Thyroid gland (tissue), 4 donors: ENCODE data around the gene NT5DC4. TPM values are rescaled to one million over a fixed set of nuclear protein-coding genes. Genes with fewer than 3 reads are reported as not detected.
A peak's percentile ranks its signal among the peaks of the same experiment; 100 is the strongest.

Experiments
- DNase-seq, 2 donors: peaks; one replicate each; pipeline ENCODE4 v3.0.0-alpha.2; 2019
- H3K27ac ChIP-seq, 3 donors: fragments of 200-600 bp; sonication (generic); 1 replicate in 2 of 3; 2 replicates in 1 of 3; pipeline ENCODE4 v1.5.1; 2016 to 2019; ENCODE audit warnings: mild to moderate bottlenecking in 1 of 3, moderate library complexity in 1 of 3
- H3K27me3 ChIP-seq: fragments of 200-600 bp; sonication (generic); one replicate; pipeline ENCODE4 v1.5.1; 2019
- H3K36me3 ChIP-seq, 2 donors: fragments of 200-600 bp; sonication (generic); one replicate each; pipeline ENCODE4 v1.5.1; 2016 to 2019
- H3K4me1 ChIP-seq, 2 donors: fragments of 200-600 bp; sonication (generic); one replicate each; pipeline ENCODE4 v1.5.1; 2017 to 2019
- H3K4me3 ChIP-seq, 3 donors: fragments of 200-600 bp; sonication (generic); replicated peaks in 1 of 3; 1 replicate in 2 of 3; 2 replicates in 1 of 3; pipeline ENCODE4 v1.5.1; 2016; ENCODE audit warnings: mild to moderate bottlenecking in 1 of 3
- H3K9me3 ChIP-seq: fragments of 200-600 bp; sonication (generic); one replicate; pipeline ENCODE4 v1.5.1; 2017
- POLR2A ChIP-seq, 2 donors: fragments of 450-650 bp; IDR thresholded peaks; one replicate each; pipeline ENCODE4 v1.6.1; 2017; ENCODE audit warnings: antibody characterized with exemption in 2 of 2, mild to moderate bottlenecking in 2 of 2, moderate library complexity in 1 of 2
- WGBS, 2 donors: methylation state at CpG; one replicate each; pipeline ENCODE4 v1.1.5; 2017; 5-methylcytosine and 5-hydroxymethylcytosine counted together
- intact Hi-C: fragments of 100-400 bp; cut with DNase I; formaldehyde crosslinking; loops from one replicate; pipeline ENCODE4 v1.15.1; 2023
- total RNA-seq, 4 donors: library from RNA; depleted of rRNA; stranded (reverse); fragments of >200 nt; gene quantifications; one replicate each; pipeline ENCODE4 v1.2.3, GENCODE V29; 2016
- TF ChIP-seq, protein P1 (sequence below), 6 experiments: fragments of 200-600 bp in 3 of 6; fragments of 450-650 bp in 3 of 6; sonication (generic) in 3 of 6; IDR thresholded peaks; one replicate each; pipeline ENCODE4 v1.5.1; 2016 to 2019; ENCODE audit warnings: antibody characterized with exemption in 6 of 6, mild to moderate bottlenecking in 2 of 6, inconsistent platforms in 1 of 6, moderate library complexity in 1 of 6

NT5DC4 gene
- total RNA-seq, 4 donors from 2014 or later = not detected

DNA sequence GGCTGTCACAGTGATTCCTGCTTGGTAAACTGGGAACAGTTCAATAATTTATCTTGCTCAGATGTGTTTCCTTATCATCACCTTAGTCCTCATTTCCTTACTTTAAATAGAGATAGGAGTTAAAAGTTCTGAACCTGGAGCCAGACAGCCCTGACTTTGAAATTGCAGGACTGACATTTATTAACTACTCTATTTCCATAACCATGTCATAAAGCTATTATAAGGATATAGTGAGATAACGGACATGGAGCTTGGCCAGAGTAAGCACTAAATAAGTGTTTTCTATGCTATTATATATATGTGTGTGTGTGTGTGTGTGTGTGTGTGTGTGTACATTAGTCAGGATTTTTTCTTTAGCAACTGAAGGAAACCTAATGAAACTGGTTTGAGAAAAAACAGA is 13.1 kb downstream of the NT5DC4 start:
- Histone ChIP-seq H3K36me3 (no peaks in the 10 kb centered on the region), H3K9me3 (no peaks in the 10 kb centered on the region), H3K4me1 (peaks cover 23 to 29% of the 10 kb centered on the region in 2 donors), H3K27me3 (no peaks in the 10 kb centered on the region), H3K4me3 (no peak overlapping the region), H3K27ac (peak overlapping the region in 2 of 3 donors; percentile 83 to 98)
- DNase-seq = no peak
- no peak for TF ChIP-seq POLR2A (IDR thresholded peaks at IDR 0.05)
- TF ChIP-seq, protein P1, sequence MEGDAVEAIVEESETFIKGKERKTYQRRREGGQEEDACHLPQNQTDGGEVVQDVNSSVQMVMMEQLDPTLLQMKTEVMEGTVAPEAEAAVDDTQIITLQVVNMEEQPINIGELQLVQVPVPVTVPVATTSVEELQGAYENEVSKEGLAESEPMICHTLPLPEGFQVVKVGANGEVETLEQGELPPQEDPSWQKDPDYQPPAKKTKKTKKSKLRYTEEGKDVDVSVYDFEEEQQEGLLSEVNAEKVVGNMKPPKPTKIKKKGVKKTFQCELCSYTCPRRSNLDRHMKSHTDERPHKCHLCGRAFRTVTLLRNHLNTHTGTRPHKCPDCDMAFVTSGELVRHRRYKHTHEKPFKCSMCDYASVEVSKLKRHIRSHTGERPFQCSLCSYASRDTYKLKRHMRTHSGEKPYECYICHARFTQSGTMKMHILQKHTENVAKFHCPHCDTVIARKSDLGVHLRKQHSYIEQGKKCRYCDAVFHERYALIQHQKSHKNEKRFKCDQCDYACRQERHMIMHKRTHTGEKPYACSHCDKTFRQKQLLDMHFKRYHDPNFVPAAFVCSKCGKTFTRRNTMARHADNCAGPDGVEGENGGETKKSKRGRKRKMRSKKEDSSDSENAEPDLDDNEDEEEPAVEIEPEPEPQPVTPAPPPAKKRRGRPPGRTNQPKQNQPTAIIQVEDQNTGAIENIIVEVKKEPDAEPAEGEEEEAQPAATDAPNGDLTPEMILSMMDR (IDR thresholded peaks at IDR 0.05) = no peak
- intact Hi-C loops = no loop called here
- 65 to 77% methylated on average over 1 of the region's 1 CpG for WGBS, 2 donors

DNA sequence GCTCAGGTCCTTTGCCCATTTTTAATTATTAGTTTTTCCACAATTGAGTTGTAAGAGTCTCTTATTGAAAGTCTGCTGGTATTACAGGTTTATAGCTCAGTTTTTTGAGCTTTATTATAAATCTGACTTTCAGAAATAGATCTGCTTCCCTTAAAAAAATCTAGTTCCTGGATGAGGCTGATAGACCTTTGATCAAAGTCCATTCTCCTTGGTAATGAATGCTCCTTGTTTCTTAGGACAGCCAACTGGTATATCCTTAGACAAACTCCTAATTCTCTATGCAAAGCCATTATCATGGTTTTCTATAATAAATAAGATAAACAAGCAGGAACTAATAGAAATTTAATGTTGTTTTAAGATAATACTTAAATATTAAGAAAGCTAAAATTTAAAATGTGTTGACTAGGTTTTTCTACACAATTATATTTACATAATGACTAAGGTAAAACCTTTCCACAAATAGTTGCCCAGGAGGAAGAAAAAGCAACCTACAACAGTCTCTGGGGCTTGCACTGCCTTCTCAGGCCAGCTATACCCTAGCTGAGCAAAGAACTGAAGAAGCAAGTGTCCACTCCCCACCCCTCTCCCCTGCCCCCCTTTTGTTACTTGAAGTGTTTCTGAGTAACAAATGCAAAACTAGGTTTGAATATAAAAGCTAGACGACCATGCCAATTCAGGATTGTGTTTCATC is 16.9 kb downstream of the NT5DC4 start:
- TF ChIP-seq POLR2A (IDR thresholded peaks at IDR 0.05) = no peak
- TF ChIP-seq, protein P1 (IDR thresholded peaks at IDR 0.05) = no peak
- intact Hi-C loops = no loop called here
- Histone ChIP-seq H3K4me1 (peaks cover 13 to 27% of the 10 kb centered on the region in 2 donors), H3K9me3 (no peaks in the 10 kb centered on the region), H3K27ac (no peak overlapping the region), H3K36me3 (no peaks in the 10 kb centered on the region), H3K27me3 (no peaks in the 10 kb centered on the region), H3K4me3 (no peak overlapping the region)
- DNase-seq = no peak
- WGBS, 2 donors = 54 to 68% methylated on average over 1 of the region's 1 CpG

DNA sequence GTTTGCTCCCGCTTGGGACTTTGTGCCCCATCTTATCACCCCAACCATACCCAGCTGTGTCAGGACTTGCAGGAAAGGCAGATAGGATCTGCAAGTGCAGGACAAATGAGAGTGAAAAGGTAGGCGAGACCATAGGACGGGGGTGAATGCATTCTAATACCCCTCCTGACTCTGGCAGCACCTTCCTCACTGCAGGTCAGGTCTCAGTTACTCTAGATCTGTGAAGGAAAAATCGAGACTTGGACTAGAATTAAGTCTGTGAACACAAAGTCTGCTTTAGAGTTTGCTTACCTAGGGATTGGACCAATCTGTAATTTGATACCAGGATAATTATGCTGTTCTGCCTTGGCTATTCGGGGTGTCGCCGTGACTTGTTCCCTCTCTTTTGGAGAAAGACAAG is 19.7 kb downstream of the NT5DC4 start:
- intact Hi-C loops = loop anchor here (10.0 kb wide), 1 partner anchor 204 kb away; no protein-coding TSS in a partner anchor
- Histone ChIP-seq H3K9me3 (no peaks in the 10 kb centered on the region), H3K27ac (peak overlapping the region; percentile 51 to 68 (median 58)), H3K27me3 (no peaks in the 10 kb centered on the region), H3K4me3 (no peak overlapping the region), H3K36me3 (no peaks in the 10 kb centered on the region), H3K4me1 (peaks cover 9 to 16% of the 10 kb centered on the region in 2 donors)
- no peak for DNase-seq
- no peak for TF ChIP-seq POLR2A (IDR thresholded peaks at IDR 0.05)
- TF ChIP-seq, protein P1 (IDR thresholded peaks at IDR 0.05) = no peak
- 80 to 82% methylated on average over 7 of the region's 7 CpGs for WGBS, 2 donors

DNA sequence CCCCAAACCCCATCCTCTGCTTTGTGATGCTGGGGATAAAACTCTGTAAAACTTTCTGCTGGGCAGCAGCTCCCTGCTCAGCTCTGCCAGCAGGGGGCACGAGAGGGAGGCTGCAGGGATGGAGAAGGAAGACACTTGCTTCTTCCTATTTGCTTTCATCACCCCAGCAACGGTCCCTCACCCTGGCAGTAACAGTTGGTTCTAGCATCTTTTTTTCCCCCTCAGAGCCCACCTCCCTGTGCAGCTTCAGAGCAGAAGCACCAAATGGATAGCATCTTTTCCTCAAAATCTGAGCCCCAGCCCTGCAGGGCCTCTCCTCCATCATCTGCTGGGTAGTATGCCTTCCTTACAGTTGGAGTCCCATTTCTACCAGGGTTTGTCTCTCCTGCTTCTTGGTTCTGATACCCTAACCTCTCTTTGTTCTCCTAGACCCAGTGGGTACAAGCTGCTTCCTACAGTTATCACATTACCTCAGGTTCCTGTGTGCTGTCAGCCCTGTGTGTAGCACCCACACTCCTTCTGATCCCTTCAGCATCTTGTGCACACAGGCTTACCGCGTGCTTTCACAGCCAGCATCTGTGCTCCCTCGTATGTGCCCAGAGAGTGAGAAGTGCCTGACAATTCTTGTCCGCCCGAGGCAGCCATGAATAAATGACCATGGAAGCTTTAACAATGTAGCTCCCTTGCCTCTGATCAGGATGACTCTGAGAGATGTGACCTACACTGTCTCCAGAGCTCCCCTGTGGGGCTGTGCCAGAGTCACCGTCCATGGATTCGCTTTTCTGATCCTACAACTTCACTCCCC is 29.1 kb downstream of the NT5DC4 start:
- peak; percentile 57 to 71 for DNase-seq
- Histone ChIP-seq H3K4me3 (no peak overlapping the region), H3K4me1 (no peaks in the 10 kb centered on the region), H3K27ac (no peak overlapping the region), H3K9me3 (no peaks in the 10 kb centered on the region), H3K27me3 (no peaks in the 10 kb centered on the region), H3K36me3 (no peaks in the 10 kb centered on the region)
- intact Hi-C loops = loop anchor here (10.0 kb wide), 1 partner anchor 195 kb away; no protein-coding TSS in a partner anchor
- 63 to 68% methylated on average over 9 of the region's 9 CpGs for WGBS, 2 donors
- TF ChIP-seq POLR2A (IDR thresholded peaks at IDR 0.05) = no peak
- TF ChIP-seq, protein P1 (IDR thresholded peaks at IDR 0.05) = peak; percentile 49 to 89 (median 59)

DNA sequence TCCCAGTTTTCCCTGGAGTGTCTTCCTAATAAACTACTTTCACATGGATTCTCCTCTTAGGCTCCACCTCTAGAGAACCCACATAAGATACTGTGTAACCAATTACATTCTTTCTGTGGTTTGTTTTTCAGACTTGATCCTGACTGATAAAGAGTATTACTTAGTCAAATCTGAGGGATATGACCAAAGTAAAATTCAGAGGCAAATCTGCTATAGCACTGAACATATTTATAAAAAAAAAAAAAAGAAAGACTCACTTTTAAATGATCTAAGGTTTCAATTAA is 29.7 kb downstream of the NT5DC4 start:
- TF ChIP-seq, protein P1 (IDR thresholded peaks at IDR 0.05) = no peak
- TF ChIP-seq POLR2A (IDR thresholded peaks at IDR 0.05) = no peak
- intact Hi-C loops = no loop called here
- DNase-seq = no peak
- Histone ChIP-seq H3K27me3 (no peaks in the 10 kb centered on the region), H3K9me3 (no peaks in the 10 kb centered on the region), H3K36me3 (no peaks in the 10 kb centered on the region), H3K27ac (no peak overlapping the region), H3K4me1 (no peaks in the 10 kb centered on the region), H3K4me3 (no peak overlapping the region)
